ENCODE data around the gene RNF123.
"Not testable (repeated sequence)": the region's sequence is repeated elsewhere in the genome, so short reads cannot be mapped to it uniquely, and the experiment has no call there.

RNF123 gene

GRCh38 chr3:49721896-49722781 lies 32.8 kb downstream of the RNF123 start:
- no peak for DNase-seq

DNA sequence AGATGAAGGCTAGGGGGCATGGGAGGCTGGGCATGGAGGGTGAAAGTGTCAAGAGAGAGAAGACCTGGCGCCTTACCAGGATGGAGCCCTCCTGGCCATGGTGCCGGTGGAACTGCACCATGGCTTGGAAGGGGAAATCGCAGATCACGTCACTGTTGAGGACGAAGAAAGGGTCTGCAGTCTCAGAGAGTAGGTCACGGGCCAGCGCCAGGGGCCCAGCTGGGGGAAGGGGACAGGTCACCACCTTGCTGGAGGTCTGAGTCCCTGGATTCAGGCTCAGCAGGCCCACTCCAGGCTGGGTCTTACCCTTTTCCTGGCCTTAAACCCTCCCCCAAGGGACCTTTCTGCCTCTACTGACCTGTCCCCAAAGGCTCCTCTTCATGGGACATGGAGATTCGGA lies 33.5 kb downstream of the RNF123 start:
- no peak for DNase-seq

DNA sequence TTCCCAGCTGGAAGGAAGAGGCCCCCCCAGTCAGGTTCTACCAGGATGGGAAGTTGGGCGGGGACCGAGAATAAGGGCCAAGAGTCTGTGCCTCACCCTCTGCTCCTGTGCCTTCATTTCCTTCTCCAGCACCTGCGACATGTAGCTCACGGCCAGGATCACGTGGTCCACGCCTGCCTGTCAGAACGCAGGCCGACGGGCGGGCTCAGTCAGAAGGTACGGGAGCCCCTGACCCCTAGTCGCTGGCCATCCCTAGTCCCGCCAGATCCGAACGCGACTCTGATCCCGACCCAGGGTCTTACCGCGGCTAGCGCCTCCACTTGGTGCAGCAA lies 33.9 kb downstream of the RNF123 start:
- no peak for DNase-seq

- peak; percentile 98 for DNase-seq
These were observed 34.5 kb downstream of the RNF123 start, which contains the start of gene GMPPB for GRCh38 chr3:49723628-49724551. GMPPB (minus strand) TSS chr3:49723951; CDS start chr3:49723726, 225 bp downstream.

GRCh38 chr3:49724586-49724985 lies 35.2 kb downstream of the RNF123 start:
- no peak for DNase-seq

DNA sequence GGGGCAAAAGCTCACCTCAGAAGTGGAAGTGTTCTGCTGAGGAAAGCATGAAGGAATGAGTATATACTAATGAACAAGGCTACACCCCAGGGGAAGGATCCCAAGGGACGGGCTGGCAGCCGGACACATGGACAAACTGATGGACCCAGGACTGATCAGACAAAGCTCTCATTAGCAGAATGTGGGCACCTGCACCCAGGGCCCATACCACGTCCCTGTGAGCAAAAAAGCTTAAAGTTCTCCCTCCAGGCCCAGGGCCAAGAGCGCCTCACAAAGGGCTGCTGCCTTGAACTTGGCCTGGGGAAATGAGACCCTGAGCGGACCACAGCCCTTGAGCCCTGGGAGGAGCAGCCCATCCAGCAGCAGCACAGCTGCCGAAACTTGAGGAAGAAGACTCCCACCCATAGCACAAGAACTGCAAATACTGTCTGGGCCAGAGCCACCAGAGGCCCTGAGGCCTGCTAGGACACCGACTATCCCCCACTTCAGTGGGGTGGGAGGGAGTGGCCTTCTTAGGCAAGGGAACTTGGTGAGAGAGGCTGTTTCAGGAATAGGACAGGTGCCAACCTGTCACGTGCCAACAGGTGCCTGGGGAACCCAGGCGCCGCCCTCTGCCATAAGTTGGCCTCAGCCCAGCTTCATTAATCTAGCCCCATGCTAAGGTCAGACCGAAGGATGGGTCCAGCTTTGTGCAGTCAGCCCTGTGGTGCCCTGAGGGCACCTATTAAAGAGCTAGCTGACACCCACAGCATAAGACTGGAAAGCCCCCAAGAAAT lies 36.7 kb downstream of the RNF123 start:
- no peak for DNase-seq

GRCh38 chr3:49727154-49727923 lies 38.0 kb downstream of the RNF123 start:
- DNase-seq = no peak

DNA sequence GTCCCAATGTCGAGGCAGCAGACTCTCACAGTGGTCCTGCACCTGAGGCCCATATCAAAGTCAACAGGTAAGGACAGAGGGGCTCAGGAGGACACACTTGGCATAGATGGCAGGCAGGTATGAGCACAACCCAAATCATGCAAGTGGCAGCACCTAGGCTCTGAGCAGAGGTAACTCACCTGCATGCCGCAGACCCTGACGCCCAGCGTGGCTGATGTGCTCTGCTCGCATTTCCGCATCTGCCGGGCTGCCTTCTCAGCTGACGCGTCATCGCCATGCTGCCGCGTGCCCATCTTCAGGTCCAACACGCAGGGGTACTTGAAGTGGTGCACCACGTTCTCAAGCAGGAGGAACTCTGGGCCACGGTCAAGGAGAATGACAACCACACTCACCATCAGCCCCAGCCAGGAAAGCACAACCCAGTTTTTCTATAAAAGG lies 38.6 kb downstream of the RNF123 start:
- DNase-seq = no peak

DNA sequence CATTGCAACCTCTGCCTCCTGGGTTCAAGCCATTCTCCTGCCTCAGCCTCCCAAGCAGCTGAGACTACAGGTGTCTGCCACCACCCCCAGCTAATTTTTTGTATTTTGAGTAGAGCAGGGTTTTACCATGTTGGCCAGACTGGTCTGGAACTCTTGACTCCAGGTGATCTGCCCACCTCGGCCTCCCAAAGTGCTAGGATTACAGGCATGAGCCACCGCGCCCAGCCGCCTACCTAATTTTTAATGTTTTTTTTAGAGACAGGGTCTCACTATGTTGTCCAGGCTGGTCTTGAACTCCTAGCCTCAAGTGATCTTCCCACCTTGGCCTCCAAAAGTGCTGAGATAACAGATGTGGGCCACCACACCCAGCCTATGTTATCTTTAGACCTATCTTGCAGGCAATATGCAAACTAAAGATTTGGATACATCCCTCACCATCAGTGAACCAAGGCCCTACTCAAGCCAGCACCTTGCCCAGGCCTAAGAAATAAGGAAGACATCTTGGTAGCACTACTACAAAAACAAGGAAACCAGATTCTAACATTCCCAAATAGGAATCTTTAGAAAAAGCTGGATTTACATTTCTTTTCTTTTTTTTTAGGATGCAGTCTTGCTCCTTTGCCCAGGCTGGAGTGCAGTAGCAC lies 40.7 kb downstream of the RNF123 start:
- DNase-seq = no peak

DNA sequence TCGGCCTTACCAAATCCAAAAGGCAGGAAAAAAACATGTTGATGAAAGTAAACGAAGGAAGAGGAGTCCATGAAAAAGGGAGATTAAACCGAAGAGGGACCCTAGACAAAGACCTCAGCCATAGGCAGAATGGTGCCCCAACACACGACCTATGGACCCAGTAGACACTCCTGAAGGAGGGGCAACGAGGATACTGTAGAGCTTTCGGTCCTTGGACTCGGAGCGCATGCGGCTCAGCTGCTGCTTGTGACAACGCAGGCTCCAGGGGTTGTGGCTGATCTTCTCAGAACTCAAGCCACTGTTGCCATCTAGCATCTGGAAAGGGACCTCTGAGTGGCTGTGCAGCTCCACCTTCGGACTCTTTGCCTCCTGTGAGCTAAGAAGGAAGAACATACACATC lies 43.2 kb downstream of the RNF123 start:
- no peak for DNase-seq

- DNase-seq = no peak
These were observed 44.2 kb downstream of the RNF123 start for GRCh38 chr3:49733551-49733950.

DNA sequence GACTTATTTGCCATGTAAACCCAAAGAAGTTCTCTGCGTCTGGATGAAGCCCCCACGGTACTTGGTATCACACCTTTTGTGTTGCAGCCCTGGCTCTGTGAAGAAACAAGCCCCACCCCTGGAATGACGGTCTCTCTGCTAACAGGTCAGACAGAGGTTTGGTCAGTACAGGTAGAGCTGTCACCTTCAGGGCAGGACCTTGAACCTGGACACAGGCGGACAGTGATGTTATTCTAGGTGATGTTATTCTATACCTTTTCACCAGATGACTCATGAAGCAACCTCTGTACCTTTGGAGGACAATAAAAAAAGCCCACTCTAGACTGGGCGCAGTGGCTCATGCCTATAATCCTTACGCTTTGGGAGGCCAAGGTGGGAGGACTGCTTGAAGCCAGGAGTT lies 45.4 kb downstream of the RNF123 start:
- no peak for DNase-seq

DNA sequence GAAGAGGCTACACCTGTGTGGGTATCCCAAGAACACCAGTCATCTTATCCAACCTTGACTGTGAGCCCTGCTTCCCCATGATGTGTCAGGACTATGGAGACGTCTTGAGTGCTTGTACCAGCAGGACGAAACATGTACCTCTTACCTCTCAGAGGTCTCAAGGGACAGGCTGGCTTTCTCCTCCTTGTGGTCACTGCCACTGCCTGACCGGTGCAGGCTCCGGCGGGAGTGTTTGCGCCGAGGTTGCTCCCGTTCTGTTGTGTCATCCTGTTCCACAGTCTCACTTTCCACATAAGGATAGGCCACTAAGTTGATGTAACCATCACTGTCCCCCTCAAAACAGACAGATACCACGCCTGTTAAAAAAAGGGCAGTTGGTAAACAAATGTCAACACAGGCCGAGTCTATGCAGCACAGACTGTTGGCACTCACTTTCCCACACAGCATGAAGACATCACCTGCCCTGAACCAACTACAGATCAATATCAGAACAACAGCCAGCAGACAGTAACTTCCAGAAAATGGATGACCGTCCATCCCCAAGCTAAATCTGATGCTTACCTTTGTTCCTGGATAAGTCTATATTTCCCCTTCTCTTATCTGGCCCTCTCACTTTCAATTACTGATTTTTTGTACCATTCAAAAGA lies 48.8 kb downstream of the RNF123 start:
- DNase-seq = no peak

DNA sequence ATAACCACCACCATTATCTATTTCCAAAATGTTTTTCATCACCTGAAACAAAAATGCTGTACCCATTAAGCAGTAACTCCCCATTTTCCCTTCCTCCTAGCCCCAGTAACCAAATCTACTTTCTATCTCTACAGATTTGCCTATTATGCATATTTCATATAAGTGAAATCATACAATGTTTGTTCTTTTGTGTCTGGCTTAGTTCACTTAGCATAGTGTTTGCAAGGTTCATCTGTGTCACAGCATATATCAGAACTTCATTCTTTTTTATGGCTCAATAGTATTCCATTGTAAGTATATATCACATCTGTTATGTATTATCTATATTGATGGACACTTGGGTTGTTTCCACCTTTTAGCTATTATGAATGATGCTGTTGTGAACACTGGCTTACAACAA lies 51.1 kb downstream of the RNF123 start:
- no peak for DNase-seq

DNA sequence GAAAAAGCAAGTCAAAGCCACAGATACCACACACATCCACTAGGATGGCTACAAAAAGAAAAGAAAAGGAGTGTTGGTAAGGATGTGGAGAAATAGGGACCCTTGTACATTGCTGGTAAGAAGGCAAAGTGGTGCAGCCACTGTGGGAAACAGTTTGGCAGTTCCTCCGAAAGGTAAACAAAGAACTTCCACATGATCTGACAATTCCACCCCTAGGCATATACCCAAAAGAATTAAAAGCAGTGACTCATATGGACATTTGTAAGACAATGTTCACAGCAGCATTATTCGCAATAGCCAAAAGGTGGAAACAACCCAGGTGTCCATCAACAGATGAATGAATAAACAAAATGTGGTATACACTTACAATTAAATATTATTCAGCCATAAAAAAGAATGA lies 56.6 kb downstream of the RNF123 start:
- DNase-seq = peak; percentile 9

GRCh38 chr3:49747792-49748480 lies 58.6 kb downstream of the RNF123 start:
- peak; percentile 70 for DNase-seq

GRCh38 chr3:49748874-49749273 lies 59.5 kb downstream of the RNF123 start:
- DNase-seq = not testable (repeated sequence)

DNA sequence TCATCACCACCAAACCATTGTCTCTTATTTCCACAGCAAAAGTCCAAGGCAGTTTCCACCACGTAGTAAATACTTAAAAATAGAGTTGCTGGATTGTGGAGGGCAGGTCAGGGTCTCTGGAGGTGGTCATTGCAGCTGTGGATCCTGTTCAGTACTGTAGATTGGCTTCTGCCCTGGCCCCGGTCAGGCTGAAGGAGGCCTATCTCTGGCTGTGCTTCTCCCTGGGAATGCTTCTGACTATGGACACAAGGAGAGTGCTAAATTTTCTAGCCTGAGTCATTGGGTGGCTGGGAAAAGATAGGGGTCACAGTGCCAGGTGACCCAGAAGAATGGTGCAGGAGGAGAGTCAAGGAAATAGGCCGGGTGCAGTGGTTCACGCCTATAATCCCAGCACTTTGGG lies 60.7 kb downstream of the RNF123 start:
- DNase-seq = peak; percentile 8

GRCh38 chr3:49751501-49751900 lies 62.1 kb downstream of the RNF123 start:
- DNase-seq = no peak

DNA sequence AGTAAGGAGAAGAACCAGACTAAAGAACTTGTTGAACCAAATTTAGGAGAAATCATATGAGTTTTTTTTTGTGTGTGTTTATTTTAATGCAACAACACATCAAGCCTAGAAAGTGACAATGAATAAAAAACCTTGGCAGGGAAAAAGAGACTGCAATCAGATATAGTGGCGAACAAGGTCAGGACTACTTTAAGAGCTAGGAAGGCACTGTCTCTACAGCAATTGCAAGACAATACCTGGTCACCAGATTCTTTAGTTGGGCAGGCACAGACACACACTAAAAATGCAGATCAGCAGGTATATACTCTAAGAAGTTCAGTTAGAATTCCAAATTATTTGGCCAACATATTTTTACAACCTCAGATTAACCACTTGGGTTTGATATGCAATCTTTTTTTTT lies 65.2 kb downstream of the RNF123 start:
- no peak for DNase-seq

DNA sequence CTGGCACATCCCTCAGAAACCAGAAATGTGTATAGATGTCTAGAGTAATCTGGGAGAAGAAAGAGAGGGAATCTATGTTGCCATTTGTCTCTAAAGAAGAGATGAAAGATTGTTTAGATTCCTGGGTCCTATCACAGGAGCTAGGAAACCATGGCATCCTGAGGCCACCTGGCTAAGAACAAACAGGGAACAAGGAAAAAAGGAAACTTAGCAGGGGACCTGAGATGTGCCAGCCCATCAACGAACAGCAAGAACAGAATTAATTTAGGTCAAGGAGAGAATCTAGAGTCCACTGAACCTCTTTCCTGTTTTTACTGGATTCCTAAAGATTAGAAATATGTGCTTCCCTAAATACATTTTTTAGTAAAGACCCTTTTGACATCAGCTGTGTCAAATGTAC lies 66.7 kb downstream of the RNF123 start:
- DNase-seq = no peak
